GM12872 (cell line): Measurements from ENCODE around the gene TCERG1L.

ENCODE experiments used
- CTCF ChIP-seq: IDR thresholded peaks from 3 replicates; pipeline ENCODE4 v1.5.1; 2011; ENCODE audit warnings: low read depth, mild to moderate bottlenecking, low read length, moderate library complexity; ENCODE audit not compliant: insufficient read depth

The TCERG1L gene

GRCh38 chr10:131116216-131116990 is 195.1 kb downstream of the TCERG1L start:
- TF ChIP-seq CTCF, result no peak

- no peak for TF ChIP-seq CTCF
These were observed 195.7 kb downstream of the TCERG1L start for GRCh38 chr10:131115801-131116200.

GRCh38 chr10:131115321-131115720 is 196.2 kb downstream of the TCERG1L start:
- TF ChIP-seq CTCF, result no peak

- TF ChIP-seq CTCF, result no peak
These were observed 196.7 kb downstream of the TCERG1L start for GRCh38 chr10:131114846-131115245.

GRCh38 chr10:131113709-131114291 is 197.7 kb downstream of the TCERG1L start:
- TF ChIP-seq CTCF, result no peak

GRCh38 chr10:131113165-131113564 is 198.4 kb downstream of the TCERG1L start:
- TF ChIP-seq CTCF, result no peak

GRCh38 chr10:131112691-131113090 is 198.8 kb downstream of the TCERG1L start:
- TF ChIP-seq CTCF, result no peak
